Peyer's patch (tissue), 4 donors: ENCODE data around the gene TAX1BP3.

Experiments
- CTCF ChIP-seq, 6 experiments: fragments of 450-650 bp in 4 of 6; fragments of 200-600 bp in 2 of 6; sonication (generic) in 1 of 6; IDR thresholded peaks; one replicate each; pipeline ENCODE4 v1.5.1; 2017 to 2019; ENCODE audit warnings: antibody characterized with exemption in 6 of 6, mild to moderate bottlenecking in 3 of 6, moderate library complexity in 1 of 6
- POLR2A ChIP-seq, 2 donors: fragments of 450-650 bp; IDR thresholded peaks; one replicate each; pipeline ENCODE4 v1.5.1; 2017; ENCODE audit warnings: antibody characterized with exemption in 2 of 2, mild to moderate bottlenecking in 2 of 2, moderate library complexity in 2 of 2

DNA sequence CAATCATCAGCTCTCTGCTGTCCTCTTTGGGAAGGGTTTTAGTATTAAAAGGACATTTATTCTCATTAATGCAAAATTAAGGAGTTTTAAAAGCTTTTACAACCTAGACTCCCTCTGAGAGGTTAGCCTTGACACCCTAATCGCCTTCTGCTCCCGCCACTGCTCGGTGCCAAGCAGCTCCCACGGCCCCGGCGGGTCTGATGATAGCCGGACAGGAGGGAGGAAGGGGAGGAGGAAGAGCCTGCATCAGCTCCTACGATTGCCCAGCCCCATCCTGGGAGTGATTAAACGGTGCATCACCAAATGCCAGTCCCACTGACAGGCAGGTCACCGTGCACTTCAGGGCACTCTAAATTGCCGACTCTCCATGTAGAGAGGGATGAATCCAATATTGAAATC lies 40.6 kb downstream of the TAX1BP3 start:
- no peak for TF ChIP-seq CTCF (IDR thresholded peaks at IDR 0.05)
- no peak for TF ChIP-seq POLR2A (IDR thresholded peaks at IDR 0.05)
